HepG2 (cell line): ENCODE data around the gene NEK3. TPM values are rescaled to one million over a fixed set of nuclear protein-coding genes. Genes with fewer than 3 reads are reported as not detected.
A peak's percentile ranks its signal among the peaks of the same experiment; 100 is the strongest.

Source experiments
- ATF3 ChIP-seq: sonication (generic); formaldehyde crosslinking; IDR thresholded peaks from 2 replicates; pipeline ENCODE4 v1.4.0; 2020; ENCODE audit warnings: missing genetic modification reagents
- ATRX ChIP-seq: sonication (generic); formaldehyde crosslinking; IDR thresholded peaks from 2 replicates; pipeline ENCODE4 v1.4.0; 2020; ENCODE audit warnings: missing genetic modification reagents, borderline replicate concordance
- BCL6 ChIP-seq: IDR thresholded peaks from 2 replicates; pipeline ENCODE4 v1.6.1; 2016; ENCODE audit warnings: missing genetic modification reagents, missing compliant biosample characterization
- HES4 ChIP-seq: sonication (generic); formaldehyde crosslinking; IDR thresholded peaks from 2 replicates; pipeline ENCODE4 v1.9.0; 2021; ENCODE audit warnings: mild to moderate bottlenecking, missing genetic modification reagents, borderline replicate concordance
- NCOR1 ChIP-seq: fragments of 200-600 bp; sonication (generic); IDR thresholded peaks from 2 replicates; pipeline ENCODE4 v1.7.0; 2017; ENCODE audit warnings: antibody characterized with exemption, low read length, borderline replicate concordance
- SIX4 ChIP-seq: sonication (generic); formaldehyde crosslinking; IDR thresholded peaks from 2 replicates; pipeline ENCODE4 v1.4.0; 2020; ENCODE audit warnings: missing genetic modification reagents
- SUZ12 ChIP-seq: fragments of 150-350 bp; IDR thresholded peaks from 2 replicates; pipeline ENCODE4 v1.6.1; 2014; ENCODE audit warnings: low read depth, low read length
- TBX2 ChIP-seq: sonication (generic); formaldehyde crosslinking; IDR thresholded peaks from 2 replicates; pipeline ENCODE4 v1.5.0; 2020; ENCODE audit warnings: missing genetic modification reagents, mild to moderate bottlenecking, borderline replicate concordance
- THRA ChIP-seq: sonication (generic); formaldehyde crosslinking; IDR thresholded peaks from 2 replicates; pipeline ENCODE4 v1.4.0; 2020; ENCODE audit warnings: missing genetic modification reagents, borderline replicate concordance
- TIGD3 ChIP-seq: sonication (generic); formaldehyde crosslinking; IDR thresholded peaks from 2 replicates; pipeline ENCODE4 v1.5.1; 2020; ENCODE audit warnings: mild to moderate bottlenecking, missing genetic modification reagents, borderline replicate concordance
- TOE1 ChIP-seq: sonication (generic); formaldehyde crosslinking; IDR thresholded peaks from 2 replicates; pipeline ENCODE4 v1.4.0; 2020; ENCODE audit warnings: mild to moderate bottlenecking, missing genetic modification reagents
- YEATS4 ChIP-seq: sonication (generic); formaldehyde crosslinking; IDR thresholded peaks from 2 replicates; pipeline ENCODE4 v1.4.0; 2020; ENCODE audit warnings: missing genetic modification reagents, borderline replicate concordance
- ZFP1 ChIP-seq: IDR thresholded peaks from 2 replicates; pipeline ENCODE4 v1.6.1; 2016
- ZNF142 ChIP-seq: sonication (generic); formaldehyde crosslinking; IDR thresholded peaks from 2 replicates; pipeline ENCODE4 v1.4.0; 2020; ENCODE audit warnings: missing genetic modification reagents
- ZNF639 ChIP-seq: conservative IDR thresholded peaks from 2 replicates; pipeline ENCODE4 v1.6.1; 2018; ENCODE audit warnings: missing genetic modification reagents
- ZNF878 ChIP-seq: sonication (generic); formaldehyde crosslinking; IDR thresholded peaks from 2 replicates; pipeline ENCODE4 v1.8.1; 2023; ENCODE audit warnings: mild to moderate bottlenecking, missing genetic modification reagents, moderate library complexity
- polyA plus RNA-seq, 8 experiments: library from polyadenylated mRNA; depleted of rRNA in 3 of 8; stranded (reverse) in 7 of 8; unstranded in 1 of 8; fragments of >200 nt; fragmentation: Illumina TruSeq in 4 of 8; extraction: Trizol in 4 of 8; gene quantifications; 2 replicates each; pipeline versions ENCODE4 v1.2.1 to v1.2.3, GENCODE V29; 2011 to 2016; ENCODE audit warnings: low read depth in 4 of 8, missing spikeins in 1 of 8, mixed read lengths in 1 of 8; ENCODE audit not compliant: insufficient read depth in 1 of 8
- total RNA-seq, 5 experiments: library from RNA; depleted of rRNA; stranded (reverse); fragments of >200 nt; fragmentation: Illumina TruSeq; extraction: Trizol; gene quantifications; 2 replicates each; pipeline ENCODE4 v1.2.3, GENCODE V29; 2016; ENCODE audit warnings: low read depth in 1 of 5

The NEK3 gene
- total and polyA plus RNA-seq, 2 of the 13 experiments (the other 11 are each of a cell fraction or from before 2014, with no cell fraction given), result 36.7 to 68.2 TPM

GRCh38 chr13:52162279-52163101 is 3.1 kb upstream of the NEK3 start (continued):
- peak; percentile 68; the same call in 1 of the 2 replicates for TF ChIP-seq ZNF142 (CRISPR knock-in tag)
- TF ChIP-seq SIX4 (CRISPR knock-in tag), result 0 out of 2 replicates have a peak, but pooled peaks have one; percentile 9
- no peak for TF ChIP-seq ATRX (CRISPR knock-in tag)
- peak; percentile 81; the same call in 1 of the 2 replicates for TF ChIP-seq NCOR1
- no peak for TF ChIP-seq YEATS4 (CRISPR knock-in tag)
- TF ChIP-seq SUZ12, result no peak
- TF ChIP-seq ZNF639, result no peak
- TF ChIP-seq ATF3 (CRISPR knock-in tag), result peak; percentile 54; the same call in 1 of the 2 replicates
- TF ChIP-seq TOE1 (CRISPR knock-in tag), result no peak
- TF ChIP-seq TBX2, result no peak
- peak; percentile 28; the same call in 1 of the 2 replicates for TF ChIP-seq THRA
- no peak for TF ChIP-seq TIGD3 (CRISPR knock-in tag)
- peak; percentile 61 for TF ChIP-seq BCL6 (CRISPR knock-in tag)
- TF ChIP-seq ZNF878 (CRISPR knock-in tag), result no peak
- TF ChIP-seq HES4 (CRISPR knock-in tag), result no peak
- TF ChIP-seq ZFP1, result no peak
